Stimulated activated naive CD4-positive, alpha-beta T cell treated with Interleukin-2 at 50 U/mL for 16 hours (primary cell): ENCODE data around the gene RTN1.

Source experiments
- DNase-seq: peaks from one replicate; lab custom pipeline; 2025; lab: John Stamatoyannopoulos, UW

RTN1 gene

GRCh38 chr14:59630288-59630963 lies 240.2 kb downstream of the RTN1 start:
- DNase-seq = no peak

- DNase-seq = no peak
Measured at GRCh38 chr14:59629444-59630287, 240.9 kb downstream of the RTN1 start.

GRCh38 chr14:59627011-59627520 lies 243.5 kb downstream of the RTN1 start:
- no peak for DNase-seq

- no peak for DNase-seq
Measured at GRCh38 chr14:59622631-59623030, 247.9 kb downstream of the RTN1 start.

- DNase-seq = no peak
Measured at GRCh38 chr14:59619061-59619460, 251.5 kb downstream of the RTN1 start.

GRCh38 chr14:59601056-59601455 lies 269.5 kb downstream of the RTN1 start:
- DNase-seq = no peak

GRCh38 chr14:59600211-59600945 lies 270.2 kb downstream of the RTN1 start:
- DNase-seq = no peak

GRCh38 chr14:59595071-59595470 lies 275.5 kb downstream of the RTN1 start:
- DNase-seq = no peak

- DNase-seq = no peak
Measured at GRCh38 chr14:59591641-59592370, 278.8 kb downstream of the RTN1 start.

- DNase-seq = no peak
Measured at GRCh38 chr14:59588101-59588500, 282.5 kb downstream of the RTN1 start.

GRCh38 chr14:59585891-59586554 lies 284.6 kb downstream of the RTN1 start:
- DNase-seq = no peak

GRCh38 chr14:59583755-59584154 lies 286.8 kb downstream of the RTN1 start:
- DNase-seq = no peak

GRCh38 chr14:59582845-59583509 lies 287.6 kb downstream of the RTN1 start:
- DNase-seq = no peak

GRCh38 chr14:59582161-59582560 lies 288.4 kb downstream of the RTN1 start:
- DNase-seq = no peak

GRCh38 chr14:59580911-59581310 lies 289.7 kb downstream of the RTN1 start:
- DNase-seq = no peak

- peak; percentile 77 for DNase-seq
Measured at GRCh38 chr14:59576332-59577294, 294.0 kb downstream of the RTN1 start, which contains the start of gene CCDC175. Gene CCDC175, minus strand, starts transcription at chr14:59576812. Its CDS starts 37 bp downstream, at chr14:59576775.

- no peak for DNase-seq
Measured at GRCh38 chr14:59570122-59570521, 300.5 kb downstream of the RTN1 start.

GRCh38 chr14:59566725-59567124 lies 303.9 kb downstream of the RTN1 start:
- no peak for DNase-seq

- no peak for DNase-seq
Measured at GRCh38 chr14:59566296-59566695, 304.3 kb downstream of the RTN1 start.
